OCI-LY7 (cell line): Measurements from ENCODE around the gene SERINC5.

ENCODE experiments used
- EZH2phosphoT487 ChIP-seq: fragments of 200-600 bp; sonication (generic); IDR thresholded peaks from 2 replicates; pipeline ENCODE4 v1.6.1; 2018; ENCODE audit warnings: low read depth, borderline replicate concordance, mild to moderate bottlenecking, mixed run types, antibody characterized with exemption, low read length, moderate library complexity, mixed read lengths
- TF ChIP-seq, protein P1 (sequence below): fragments of 200-600 bp; sonication (generic); conservative IDR thresholded peaks from 2 replicates; pipeline ENCODE4 v1.5.1; 2014; ENCODE audit warnings: mild to moderate bottlenecking, antibody characterized with exemption, low read length, moderate library complexity, mixed read lengths

DNA sequence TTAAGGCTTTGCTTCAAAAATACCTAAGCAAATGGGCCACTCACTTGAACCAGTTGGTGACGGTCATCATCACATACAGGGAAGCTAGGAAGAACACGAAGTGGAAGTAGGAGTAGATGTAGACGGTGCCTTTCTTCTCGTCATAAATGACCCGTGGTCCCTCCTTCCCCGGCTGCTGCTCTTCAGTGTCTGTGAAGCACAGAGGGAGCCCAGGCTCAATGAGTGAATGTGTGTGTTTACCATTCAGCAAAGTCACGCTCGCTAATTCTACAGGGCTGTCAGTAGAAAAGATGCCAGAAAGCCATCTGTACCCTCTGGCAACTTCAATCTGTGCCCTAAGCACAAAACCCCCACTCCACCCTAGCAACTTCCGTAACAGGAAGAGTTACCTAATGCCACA lies 109.8 kb downstream of the SERINC5 start:
- TF ChIP-seq, protein P1, sequence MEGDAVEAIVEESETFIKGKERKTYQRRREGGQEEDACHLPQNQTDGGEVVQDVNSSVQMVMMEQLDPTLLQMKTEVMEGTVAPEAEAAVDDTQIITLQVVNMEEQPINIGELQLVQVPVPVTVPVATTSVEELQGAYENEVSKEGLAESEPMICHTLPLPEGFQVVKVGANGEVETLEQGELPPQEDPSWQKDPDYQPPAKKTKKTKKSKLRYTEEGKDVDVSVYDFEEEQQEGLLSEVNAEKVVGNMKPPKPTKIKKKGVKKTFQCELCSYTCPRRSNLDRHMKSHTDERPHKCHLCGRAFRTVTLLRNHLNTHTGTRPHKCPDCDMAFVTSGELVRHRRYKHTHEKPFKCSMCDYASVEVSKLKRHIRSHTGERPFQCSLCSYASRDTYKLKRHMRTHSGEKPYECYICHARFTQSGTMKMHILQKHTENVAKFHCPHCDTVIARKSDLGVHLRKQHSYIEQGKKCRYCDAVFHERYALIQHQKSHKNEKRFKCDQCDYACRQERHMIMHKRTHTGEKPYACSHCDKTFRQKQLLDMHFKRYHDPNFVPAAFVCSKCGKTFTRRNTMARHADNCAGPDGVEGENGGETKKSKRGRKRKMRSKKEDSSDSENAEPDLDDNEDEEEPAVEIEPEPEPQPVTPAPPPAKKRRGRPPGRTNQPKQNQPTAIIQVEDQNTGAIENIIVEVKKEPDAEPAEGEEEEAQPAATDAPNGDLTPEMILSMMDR = no peak
- no peak for TF ChIP-seq EZH2phosphoT487
